WTC11 (cell line): ENCODE measurements around the gene HNRNPLL. TPM values are rescaled to one million over a fixed set of nuclear protein-coding genes. Genes with fewer than 3 reads are reported as not detected.

Source experiments
- ATAC-seq: fragments of 200-7000 bp; cut with Tn5 transposase; 2 replicates; pipeline ENCODE4 v1.10.0; 2021; ENCODE audit warnings: mild to moderate bottlenecking, moderate library complexity
- CTCF ChIA-PET: fragments of 300-600 bp; sonication (Branson Sonifier 250); formaldehyde crosslinking; loops from one replicate; lab custom pipeline; 2021; ENCODE audit warnings: antibody characterized with exemption; lab: Charles Lee
- POLR2A ChIA-PET: fragments of 350-600 bp; sonication (Branson Sonifier 250); formaldehyde crosslinking; loops from one replicate; lab custom pipeline; 2021; ENCODE audit warnings: antibody characterized with exemption; lab: Charles Lee
- DNase-seq: peaks from one replicate; pipeline ENCODE4 v3.0.0; 2021; ENCODE audit warnings: low spot score
- H3K27ac Mint-ChIP-seq: 2 replicates; pipeline ENCODE4 v1.8.0; 2021; ENCODE audit warnings: mixed read lengths
- H3K27me3 Mint-ChIP-seq: 2 replicates; pipeline ENCODE4 v1.8.0; 2021; ENCODE audit warnings: low read depth, mild to moderate bottlenecking, moderate library complexity, mixed read lengths
- H3K36me3 Mint-ChIP-seq: 2 replicates; pipeline ENCODE4 v1.8.0; 2021; ENCODE audit warnings: mixed read lengths
- H3K4me1 Mint-ChIP-seq: 2 replicates; pipeline ENCODE4 v1.8.0; 2022; ENCODE audit warnings: mixed read lengths
- H3K4me3 Mint-ChIP-seq: 2 replicates; pipeline ENCODE4 v1.8.0; 2021; ENCODE audit warnings: mild to moderate bottlenecking, moderate library complexity, mixed read lengths
- H3K9me3 Mint-ChIP-seq: 2 replicates; pipeline ENCODE4 v1.8.0; 2021; ENCODE audit warnings: mixed read lengths
- ARID4B ChIP-seq: sonication (generic); formaldehyde crosslinking; IDR thresholded peaks from 2 replicates; pipeline ENCODE4 v1.8.0; 2023; ENCODE audit warnings: missing genetic modification reagents, mild to moderate bottlenecking, borderline replicate concordance
- ATF1 ChIP-seq: sonication (generic); formaldehyde crosslinking; IDR thresholded peaks from 2 replicates; pipeline ENCODE4 v1.8.1; 2023; ENCODE audit warnings: mild to moderate bottlenecking, moderate library complexity, missing genetic modification reagents
- CREB1 ChIP-seq: sonication (generic); formaldehyde crosslinking; IDR thresholded peaks from 2 replicates; pipeline ENCODE4 v1.8.0; 2023; ENCODE audit warnings: mild to moderate bottlenecking, missing genetic modification reagents
- E2F4 ChIP-seq: sonication (generic); formaldehyde crosslinking; IDR thresholded peaks from 2 replicates; pipeline ENCODE4 v1.8.1; 2022; ENCODE audit warnings: low read depth, mild to moderate bottlenecking, moderate library complexity, missing genetic modification reagents, borderline replicate concordance
- EMX1 ChIP-seq: fragments of 250-450 bp; sonication (Bioruptor Pico); IDR thresholded peaks from 2 replicates; pipeline ENCODE4 v1.8.0; 2021; ENCODE audit warnings: mild to moderate bottlenecking
- ETV6 ChIP-seq: sonication (generic); formaldehyde crosslinking; IDR thresholded peaks from 2 replicates; pipeline ENCODE4 v1.8.1; 2022; ENCODE audit warnings: mild to moderate bottlenecking, missing genetic modification reagents
- GTF2I ChIP-seq: fragments of 250-450 bp; sonication (Bioruptor Pico); conservative IDR thresholded peaks from 2 replicates; pipeline ENCODE4 v1.4.0; 2021; ENCODE audit warnings: mild to moderate bottlenecking
- MAX ChIP-seq: sonication (generic); formaldehyde crosslinking; IDR thresholded peaks from 2 replicates; pipeline ENCODE4 v1.8.0; 2022; ENCODE audit warnings: mild to moderate bottlenecking, missing genetic modification reagents
- OVOL2 ChIP-seq: fragments of 250-450 bp; sonication (Bioruptor Pico); IDR thresholded peaks from 2 replicates; pipeline ENCODE4 v1.9.0; 2021; ENCODE audit warnings: mild to moderate bottlenecking, borderline replicate concordance
- SMAD3 ChIP-seq: sonication (generic); formaldehyde crosslinking; IDR thresholded peaks from 2 replicates; pipeline ENCODE4 v1.8.0; 2022; ENCODE audit warnings: missing genetic modification reagents, mild to moderate bottlenecking, borderline replicate concordance
- TEAD1 ChIP-seq: sonication (generic); formaldehyde crosslinking; IDR thresholded peaks from 2 replicates; pipeline ENCODE4 v1.8.0; 2022; ENCODE audit warnings: mild to moderate bottlenecking, missing genetic modification reagents
- ZNF219 ChIP-seq: sonication (generic); formaldehyde crosslinking; IDR thresholded peaks from 2 replicates; pipeline ENCODE4 v1.8.0; 2023; ENCODE audit warnings: missing genetic modification reagents, mild to moderate bottlenecking, borderline replicate concordance
- total RNA-seq: library from RNA; stranded (reverse); gene quantifications from 3 replicates; pipeline ENCODE4 v1.2.3, GENCODE V29; 2021
- TF ChIP-seq, protein P1 (sequence below): sonication (generic); formaldehyde crosslinking; IDR thresholded peaks from 2 replicates; pipeline ENCODE4 v1.8.0; 2023; ENCODE audit warnings: mild to moderate bottlenecking, missing genetic modification reagents
- TF ChIP-seq, protein P2 (sequence below): fragments of 200-600 bp; IDR thresholded peaks from 2 replicates; pipeline ENCODE4 v1.8.0; 2022; ENCODE audit warnings: antibody characterized with exemption

Gene HNRNPLL
- total RNA-seq, 1 experiment from 2014 or later, result 65.3 TPM

- ChIA-PET CTCF (interaction anchor here (0.6 to 4.5 kb wide), 19 partner anchors 10 to 148 kb away, joined by 3 to 27 read pairs (median 5); partner anchors contain the start of genes GALM and SRSF7), POLR2A (interaction anchor here (0.8 to 4.5 kb wide), 4 partner anchors 23 to 147 kb away, joined by 3 to 55 read pairs (median 10); partner anchors contain the start of gene SRSF7)
- H3K9me3 Mint-ChIP-seq, result peaks cover 1% of the 10 kb centered on the region
- H3K36me3 Mint-ChIP-seq, result no peaks in the 10 kb centered on the region
- peak; percentile 56 for ATAC-seq
- H3K27ac Mint-ChIP-seq, result peak overlapping the region; percentile 96
- H3K27me3 Mint-ChIP-seq, result no peaks in the 10 kb centered on the region
- peak overlapping the region; percentile 90 for H3K4me3 Mint-ChIP-seq
- peak; percentile 85 for DNase-seq
- peaks cover 40% of the 10 kb centered on the region for H3K4me1 Mint-ChIP-seq
- TF ChIP-seq TEAD1 (CRISPR knock-in tag) (no peak), GTF2I (CRISPR knock-in tag) (no peak), ARID4B (0 out of 2 replicates have a peak, but pooled peaks have one; percentile 28), ATF1 (CRISPR knock-in tag) (no peak), ETV6 (CRISPR knock-in tag) (peak; percentile 38; the same call in 1 of the 2 replicates), OVOL2 (CRISPR knock-in tag) (no peak), CREB1 (no peak)
- TF ChIP-seq, protein P1, sequence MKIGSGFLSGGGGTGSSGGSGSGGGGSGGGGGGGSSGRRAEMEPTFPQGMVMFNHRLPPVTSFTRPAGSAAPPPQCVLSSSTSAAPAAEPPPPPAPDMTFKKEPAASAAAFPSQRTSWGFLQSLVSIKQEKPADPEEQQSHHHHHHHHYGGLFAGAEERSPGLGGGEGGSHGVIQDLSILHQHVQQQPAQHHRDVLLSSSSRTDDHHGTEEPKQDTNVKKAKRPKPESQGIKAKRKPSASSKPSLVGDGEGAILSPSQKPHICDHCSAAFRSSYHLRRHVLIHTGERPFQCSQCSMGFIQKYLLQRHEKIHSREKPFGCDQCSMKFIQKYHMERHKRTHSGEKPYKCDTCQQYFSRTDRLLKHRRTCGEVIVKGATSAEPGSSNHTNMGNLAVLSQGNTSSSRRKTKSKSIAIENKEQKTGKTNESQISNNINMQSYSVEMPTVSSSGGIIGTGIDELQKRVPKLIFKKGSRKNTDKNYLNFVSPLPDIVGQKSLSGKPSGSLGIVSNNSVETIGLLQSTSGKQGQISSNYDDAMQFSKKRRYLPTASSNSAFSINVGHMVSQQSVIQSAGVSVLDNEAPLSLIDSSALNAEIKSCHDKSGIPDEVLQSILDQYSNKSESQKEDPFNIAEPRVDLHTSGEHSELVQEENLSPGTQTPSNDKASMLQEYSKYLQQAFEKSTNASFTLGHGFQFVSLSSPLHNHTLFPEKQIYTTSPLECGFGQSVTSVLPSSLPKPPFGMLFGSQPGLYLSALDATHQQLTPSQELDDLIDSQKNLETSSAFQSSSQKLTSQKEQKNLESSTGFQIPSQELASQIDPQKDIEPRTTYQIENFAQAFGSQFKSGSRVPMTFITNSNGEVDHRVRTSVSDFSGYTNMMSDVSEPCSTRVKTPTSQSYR (CRISPR knock-in tag), result no peak
- TF ChIP-seq, protein P2, sequence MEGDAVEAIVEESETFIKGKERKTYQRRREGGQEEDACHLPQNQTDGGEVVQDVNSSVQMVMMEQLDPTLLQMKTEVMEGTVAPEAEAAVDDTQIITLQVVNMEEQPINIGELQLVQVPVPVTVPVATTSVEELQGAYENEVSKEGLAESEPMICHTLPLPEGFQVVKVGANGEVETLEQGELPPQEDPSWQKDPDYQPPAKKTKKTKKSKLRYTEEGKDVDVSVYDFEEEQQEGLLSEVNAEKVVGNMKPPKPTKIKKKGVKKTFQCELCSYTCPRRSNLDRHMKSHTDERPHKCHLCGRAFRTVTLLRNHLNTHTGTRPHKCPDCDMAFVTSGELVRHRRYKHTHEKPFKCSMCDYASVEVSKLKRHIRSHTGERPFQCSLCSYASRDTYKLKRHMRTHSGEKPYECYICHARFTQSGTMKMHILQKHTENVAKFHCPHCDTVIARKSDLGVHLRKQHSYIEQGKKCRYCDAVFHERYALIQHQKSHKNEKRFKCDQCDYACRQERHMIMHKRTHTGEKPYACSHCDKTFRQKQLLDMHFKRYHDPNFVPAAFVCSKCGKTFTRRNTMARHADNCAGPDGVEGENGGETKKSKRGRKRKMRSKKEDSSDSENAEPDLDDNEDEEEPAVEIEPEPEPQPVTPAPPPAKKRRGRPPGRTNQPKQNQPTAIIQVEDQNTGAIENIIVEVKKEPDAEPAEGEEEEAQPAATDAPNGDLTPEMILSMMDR, result peak; percentile 48; the same call in 1 of the 2 replicates
These were observed 918 bp upstream of the HNRNPLL start for GRCh38 chr2:38603402-38604290.

GRCh38 chr2:38602136-38602731 is 494 bp downstream of the HNRNPLL start:
- CTCF ChIA-PET, result interaction anchor here (1.5 to 4.5 kb wide), 10 partner anchors 12 to 124 kb away, joined by 4 to 27 read pairs (median 8); partner anchors contain the start of gene GALM
- Mint-ChIP-seq H3K4me3 (peak overlapping the region; percentile 90), H3K4me1 (peaks cover 48% of the 10 kb centered on the region), H3K9me3 (no peaks in the 10 kb centered on the region), H3K36me3 (no peaks in the 10 kb centered on the region), H3K27ac (no peak overlapping the region; the same call in none of the 2 replicates), H3K27me3 (no peaks in the 10 kb centered on the region)
- DNase-seq, result peak; percentile 46
- TF ChIP-seq E2F4 (CRISPR knock-in tag), result 0 out of 2 replicates have a peak, but pooled peaks have one; percentile 43
- TF ChIP-seq EMX1 (CRISPR knock-in tag), result no peak
- TF ChIP-seq, protein P1 (CRISPR knock-in tag), result no peak
- TF ChIP-seq ZNF219, result peak; percentile 15; the same call in 1 of the 2 replicates
- 0 out of 2 replicates have a peak, but pooled peaks have one; percentile 27 for TF ChIP-seq ETV6 (CRISPR knock-in tag)
- TF ChIP-seq MAX (CRISPR knock-in tag), result 0 out of 2 replicates have a peak, but pooled peaks have one; percentile 16
- TF ChIP-seq SMAD3, result no peak
- ATAC-seq, result no peak
- POLR2A ChIA-PET, result interaction anchor here (0.7 to 4.5 kb wide), 7 partner anchors 13 to 225 kb away, joined by 3 to 55 read pairs (median 5); partner anchors contain the start of genes ATL2, GALM and SRSF7
